ENCODE data around the gene GIPC1. TPM values are rescaled to one million over a fixed set of nuclear protein-coding genes. Genes with fewer than 3 reads are reported as not detected.

GIPC1 gene
- total and polyA plus RNA-seq, 9 donors, result 14.7 to 64.5 (median 40.9) TPM

- TF ChIP-seq CTCF (IDR thresholded peaks at IDR 0.05) (no peak), EP300 (IDR thresholded peaks at IDR 0.05) (no peak), POLR2A (IDR thresholded peaks at IDR 0.05) (no peak)
- no peaks in the 10 kb centered on the region for H3K4me1 ChIP-seq (ENCODE audit: insufficient read depth)
- H3K36me3 ChIP-seq, result no peaks in the 10 kb centered on the region
- no peaks in the 10 kb centered on the region for H3K27me3 ChIP-seq
- no peak overlapping the region for H3K27ac ChIP-seq
- no peaks in the 10 kb centered on the region for H3K9me3 ChIP-seq
- WGBS, 3 donors, result 89 to 94% (median 93%) methylated on average over 6 of the region's 6 CpGs
- intact Hi-C loops (cut with DNase I), result no loop called here
- H3K4me3 ChIP-seq, result no peak overlapping the region
- DNase-seq, result no peak
These were observed 46.6 kb downstream of the GIPC1 start for GRCh38 chr19:14449321-14449720.

GRCh38 chr19:14446336-14447036 lies 49.4 kb downstream of the GIPC1 start:
- TF ChIP-seq EP300 (IDR thresholded peaks at IDR 0.05), result no peak
- no peak for TF ChIP-seq POLR2A (IDR thresholded peaks at IDR 0.05)
- H3K36me3 ChIP-seq, result no peaks in the 10 kb centered on the region
- no peaks in the 10 kb centered on the region for H3K4me1 ChIP-seq (ENCODE audit: insufficient read depth)
- H3K27ac ChIP-seq, result no peak overlapping the region
- intact Hi-C loops (cut with DNase I), result no loop called here
- no peaks in the 10 kb centered on the region for H3K9me3 ChIP-seq
- no peaks in the 10 kb centered on the region for H3K27me3 ChIP-seq
- no peak for DNase-seq
- no peak overlapping the region for H3K4me3 ChIP-seq
- WGBS, 3 donors, result 94 to 99% (median 94%) methylated on average over 10 of the region's 10 CpGs

GRCh38 chr19:14443632-14444216 lies 52.2 kb downstream of the GIPC1 start:
- H3K27ac ChIP-seq, result no peak overlapping the region
- no peak for DNase-seq
- no peaks in the 10 kb centered on the region for H3K9me3 ChIP-seq
- no peaks in the 10 kb centered on the region for H3K36me3 ChIP-seq
- no peaks in the 10 kb centered on the region for H3K27me3 ChIP-seq
- H3K4me1 ChIP-seq (ENCODE audit: insufficient read depth), result no peaks in the 10 kb centered on the region
- TF ChIP-seq CTCF (IDR thresholded peaks at IDR 0.05) (no peak), POLR2A (IDR thresholded peaks at IDR 0.05) (no peak), EP300 (IDR thresholded peaks at IDR 0.05) (no peak)
- intact Hi-C loops (cut with DNase I), result no loop called here
- WGBS, 3 donors, result 88 to 90% (median 90%) methylated on average over 13 to 14 of the region's 14 CpGs
- no peak overlapping the region for H3K4me3 ChIP-seq

- no peak overlapping the region for H3K4me3 ChIP-seq
- TF ChIP-seq POLR2A (IDR thresholded peaks at IDR 0.05) (no peak), EP300 (IDR thresholded peaks at IDR 0.05) (no peak), CTCF (IDR thresholded peaks at IDR 0.05) (no peak)
- H3K27me3 ChIP-seq, result no peaks in the 10 kb centered on the region
- no peak overlapping the region for H3K27ac ChIP-seq
- no peaks in the 10 kb centered on the region for H3K36me3 ChIP-seq
- intact Hi-C loops (cut with DNase I), result no loop called here
- H3K4me1 ChIP-seq (ENCODE audit: insufficient read depth), result no peaks in the 10 kb centered on the region
- H3K9me3 ChIP-seq, result no peaks in the 10 kb centered on the region
- 95 to 97% (median 97%) methylated on average over 15 to 16 of the region's 16 CpGs for WGBS, 3 donors
- DNase-seq, result no peak
These were observed 52.9 kb downstream of the GIPC1 start for GRCh38 chr19:14442891-14443631.

All from ovary (tissue), 9 donors.